Esophagus muscularis mucosa (tissue), 3 donors: ENCODE results near the gene UNG.

ENCODE experiments used
- CTCF ChIP-seq, 3 experiments: fragments of 200-600 bp in 2 of 3; fragments of 450-650 bp in 1 of 3; sonication (generic) in 2 of 3; IDR thresholded peaks; one replicate each; pipeline ENCODE4 v1.5.1; 2017 to 2019; ENCODE audit warnings: antibody characterized with exemption in 3 of 3, mild to moderate bottlenecking in 2 of 3, moderate library complexity in 1 of 3
- POLR2A ChIP-seq: fragments of 450-650 bp; IDR thresholded peaks from one replicate; pipeline ENCODE4 v1.6.1; 2017; ENCODE audit warnings: antibody characterized with exemption, moderate library complexity, mild to moderate bottlenecking, low read depth

GRCh38 chr12:109140560-109140959 lies 43.2 kb downstream of the UNG start:
- TF ChIP-seq CTCF (IDR thresholded peaks at IDR 0.05) (no peak), POLR2A (no peak)
